Mesenchymal stem cell (in vitro differentiated cells and primary cell): ENCODE results near the gene BTG2.
"Not testable (repeated sequence)": the region's sequence is repeated elsewhere in the genome, so short reads cannot be mapped to it uniquely, and the experiment has no call there.

ENCODE experiments used
- DNase-seq: peaks from one replicate; pipeline ENCODE4 v3.0.0-alpha.2; 2013
- H2AFZ ChIP-seq: one replicate; pipeline ENCODE4 v1.6.1; 2013; ENCODE audit warnings: low read depth, mild to moderate bottlenecking, control low read depth, inconsistent platforms, low read length, moderate library complexity
- H2AK5ac ChIP-seq: 2 replicates; pipeline ENCODE4 v1.6.1; 2013; ENCODE audit warnings: low read length, moderate library complexity, mild to moderate bottlenecking, inconsistent platforms; ENCODE audit not compliant: severe bottlenecking
- H2BK120ac ChIP-seq: one replicate; pipeline ENCODE4 v1.6.1; 2013; ENCODE audit warnings: low read depth, mild to moderate bottlenecking, inconsistent platforms, low read length, moderate library complexity
- H2BK12ac ChIP-seq, 2 experiments: one replicate each; pipeline ENCODE4 v1.6.1; 2013; ENCODE audit warnings: inconsistent platforms in 2 of 2, low read length in 2 of 2, mild to moderate bottlenecking in 2 of 2, moderate library complexity in 2 of 2, control low read depth in 1 of 2
- H2BK15ac ChIP-seq: one replicate; pipeline ENCODE4 v1.6.1; 2013; ENCODE audit warnings: mild to moderate bottlenecking, low read depth, inconsistent platforms; ENCODE audit not compliant: poor library complexity, severe bottlenecking
- H2BK5ac ChIP-seq: 2 replicates; pipeline ENCODE4 v1.6.1; 2013; ENCODE audit warnings: low read depth, mild to moderate bottlenecking, low read length, control low read depth, inconsistent platforms; ENCODE audit not compliant: poor library complexity, severe bottlenecking
- H3K14ac ChIP-seq, 2 experiments: one replicate each; pipeline ENCODE4 v1.6.1; 2013; ENCODE audit warnings: inconsistent platforms in 2 of 2, low read length in 2 of 2, control low read depth in 1 of 2, mild to moderate bottlenecking in 1 of 2, moderate library complexity in 1 of 2
- H3K18ac ChIP-seq, 2 experiments: one replicate each; pipeline ENCODE4 v1.6.1; 2013; ENCODE audit warnings: inconsistent platforms in 2 of 2, low read length in 2 of 2, control low read depth in 1 of 2, low read depth in 1 of 2, mild to moderate bottlenecking in 1 of 2
- H3K23ac ChIP-seq, 2 experiments: one replicate each; pipeline ENCODE4 v1.6.1; 2013; ENCODE audit warnings: inconsistent platforms in 2 of 2, low read length in 2 of 2, mild to moderate bottlenecking in 2 of 2, moderate library complexity in 2 of 2, control low read depth in 1 of 2
- H3K27ac ChIP-seq: 2 replicates; pipeline ENCODE4 v1.5.1; 2013; ENCODE audit warnings: mild to moderate bottlenecking, moderate library complexity, low read length, control low read depth, inconsistent platforms; ENCODE audit not compliant: poor library complexity, severe bottlenecking
- H3K27me3 ChIP-seq, 2 experiments: 2 replicates each; pipeline versions ENCODE4 v1.6.1 to v1.7.0; 2013; ENCODE audit warnings: low read length in 2 of 2, mild to moderate bottlenecking in 2 of 2, moderate library complexity in 2 of 2, control low read depth in 1 of 2, inconsistent platforms in 1 of 2; ENCODE audit not compliant: control insufficient read depth in 1 of 2, insufficient read depth in 1 of 2
- H3K36me3 ChIP-seq, 2 experiments: 2 replicates each; pipeline versions ENCODE4 v1.6.1 to v1.7.0; 2013; ENCODE audit warnings: low read length in 2 of 2, control low read depth in 1 of 2, inconsistent platforms in 1 of 2, low read depth in 1 of 2, mild to moderate bottlenecking in 1 of 2; ENCODE audit not compliant: insufficient read depth in 2 of 2, control insufficient read depth in 1 of 2
- H3K4ac ChIP-seq, 2 experiments: one replicate each; pipeline ENCODE4 v1.6.1; 2013; ENCODE audit warnings: inconsistent platforms in 2 of 2, low read length in 2 of 2, mild to moderate bottlenecking in 2 of 2, moderate library complexity in 2 of 2, control low read depth in 1 of 2, low read depth in 1 of 2
- H3K4me1 ChIP-seq: 2 replicates; pipeline ENCODE4 v1.6.1; 2013; ENCODE audit warnings: low read depth, low read length, control low read depth; ENCODE audit not compliant: control insufficient read depth, insufficient read depth
- H3K4me2 ChIP-seq: 2 replicates; pipeline ENCODE4 v1.6.1; 2013; ENCODE audit warnings: low read length, mild to moderate bottlenecking, inconsistent platforms; ENCODE audit not compliant: poor library complexity, severe bottlenecking
- H3K4me3 ChIP-seq, 2 experiments: 2 replicates each; pipeline versions ENCODE4 v1.5.1 to v1.7.0; 2013; ENCODE audit warnings: low read length in 2 of 2, mild to moderate bottlenecking in 2 of 2, control low read depth in 1 of 2, low read depth in 1 of 2; ENCODE audit not compliant: insufficient read depth in 1 of 2
- H3K79me1 ChIP-seq: replicated peaks from 2 replicates; pipeline ENCODE4 v1.6.1; 2013; ENCODE audit warnings: mild to moderate bottlenecking, control low read depth, low read length, inconsistent platforms; ENCODE audit not compliant: poor library complexity, severe bottlenecking
- H3K9ac ChIP-seq: 2 replicates; pipeline ENCODE4 v1.7.0; 2013; ENCODE audit warnings: mild to moderate bottlenecking, low read length, moderate library complexity
- H3K9me3 ChIP-seq: 2 replicates; pipeline ENCODE4 v1.7.0; 2013; ENCODE audit warnings: mild to moderate bottlenecking, low read length; ENCODE audit not compliant: control insufficient read depth
- H4K8ac ChIP-seq: one replicate; pipeline ENCODE4 v1.6.1; 2013; ENCODE audit warnings: inconsistent platforms, mild to moderate bottlenecking, low read length, moderate library complexity
- H4K91ac ChIP-seq: one replicate; pipeline ENCODE4 v1.6.1; 2013; ENCODE audit warnings: mild to moderate bottlenecking, low read length, inconsistent platforms
- WGBS: methylation state at CpG from one replicate; pipeline ENCODE4 v1.1.7; 2013; ENCODE audit warnings: mixed read lengths; 5-methylcytosine and 5-hydroxymethylcytosine counted together

The BTG2 gene

GRCh38 chr1:203296460-203297073, 8.8 kb upstream of the BTG2 start:
- Histone ChIP-seq H2BK15ac (no peak overlapping the region), H2AK5ac (no peak overlapping the region), H3K4me2 (no peak overlapping the region), H2BK12ac (no peak overlapping the region), H2AFZ (no peak overlapping the region), H3K4me3 (no peak overlapping the region), H3K27ac (no peak overlapping the region), H3K4ac (no peak overlapping the region), H4K91ac (no peak overlapping the region), H4K8ac (no peak overlapping the region), H2BK5ac (no peak overlapping the region), H3K36me3 (no peaks in the 10 kb centered on the region), H3K4me1 (no peaks in the 10 kb centered on the region), H3K18ac (peak overlapping the region in 1 of 2 experiments; percentile 11), H3K9me3 (no peaks in the 10 kb centered on the region), H3K9ac (no peak overlapping the region), H2BK120ac (no peak overlapping the region), H3K79me1 (no peaks in the 10 kb centered on the region), H3K23ac (no peak overlapping the region), H3K27me3 (peaks cover 26 to 33% of the 10 kb centered on the region in 2 experiments), H3K14ac (no peak overlapping the region)
- DNase-seq = no peak
- WGBS = 87% methylated on average over 7 of the region's 7 CpGs

- Histone ChIP-seq H3K9ac (no peak overlapping the region), H4K8ac (no peak overlapping the region), H3K27ac (no peak overlapping the region), H2BK5ac (no peak overlapping the region), H3K4me1 (no peaks in the 10 kb centered on the region), H3K4me2 (no peak overlapping the region), H3K18ac (no peak overlapping the region), H2BK120ac (no peak overlapping the region), H2AFZ (no peak overlapping the region), H3K23ac (no peak overlapping the region), H3K4me3 (no peak overlapping the region), H3K79me1 (no peaks in the 10 kb centered on the region), H3K27me3 (peaks cover 25 to 35% of the 10 kb centered on the region in 2 experiments), H2BK15ac (no peak overlapping the region), H4K91ac (no peak overlapping the region), H2AK5ac (no peak overlapping the region), H3K14ac (no peak overlapping the region), H3K4ac (no peak overlapping the region), H3K36me3 (no peaks in the 10 kb centered on the region), H3K9me3 (no peaks in the 10 kb centered on the region), H2BK12ac (no peak overlapping the region)
- no peak for DNase-seq
- WGBS = 82% methylated on average over 4 of the region's 4 CpGs
Observed at GRCh38 chr1:203299169-203299568, 6.2 kb upstream of the BTG2 start.

GRCh38 chr1:203299719-203300429, 5.4 kb upstream of the BTG2 start:
- H3K4me3 ChIP-seq, H3K27ac ChIP-seq, H3K4me1 ChIP-seq, H2BK12ac ChIP-seq, DNase-seq, H3K36me3 ChIP-seq, H2BK120ac ChIP-seq, H2BK5ac ChIP-seq, H3K23ac ChIP-seq, H3K9ac ChIP-seq, H3K4ac ChIP-seq, H3K79me1 ChIP-seq, H2AFZ ChIP-seq, H2AK5ac ChIP-seq, H3K14ac ChIP-seq, H3K4me2 ChIP-seq, H4K91ac ChIP-seq, H3K9me3 ChIP-seq, H2BK15ac ChIP-seq, H3K18ac ChIP-seq, H4K8ac ChIP-seq: not testable (repeated sequence)
- WGBS = 82% methylated on average over 5 of the region's 8 CpGs
- H3K27me3 ChIP-seq = peaks cover 25 to 35% of the 10 kb centered on the region in 2 experiments

GRCh38 chr1:203300441-203301330, 4.6 kb upstream of the BTG2 start:
- DNase-seq = no peak
- H4K8ac ChIP-seq = no peak overlapping the region
- no peak overlapping the region for H3K4me3 ChIP-seq
- no peak overlapping the region for H2AFZ ChIP-seq
- H3K23ac ChIP-seq = no peak overlapping the region
- H3K4me1 ChIP-seq = peaks cover 3% of the 10 kb centered on the region
- H3K27me3 ChIP-seq = peaks cover 25 to 31% of the 10 kb centered on the region in 2 experiments
- H2BK12ac ChIP-seq = no peak overlapping the region
- H3K14ac ChIP-seq = no peak overlapping the region
- H4K91ac ChIP-seq = no peak overlapping the region
- H3K36me3 ChIP-seq = no peaks in the 10 kb centered on the region
- H3K18ac ChIP-seq = no peak overlapping the region
- no peak overlapping the region for H2BK15ac ChIP-seq
- no peak overlapping the region for H3K27ac ChIP-seq
- no peak overlapping the region for H3K9ac ChIP-seq
- H2AK5ac ChIP-seq = no peak overlapping the region
- no peaks in the 10 kb centered on the region for H3K9me3 ChIP-seq
- no peak overlapping the region for H3K4me2 ChIP-seq
- 73% methylated on average over 11 of the region's 11 CpGs for WGBS
- no peak overlapping the region for H2BK5ac ChIP-seq
- H3K79me1 ChIP-seq = no peaks in the 10 kb centered on the region
- H2BK120ac ChIP-seq = no peak overlapping the region
- no peak overlapping the region for H3K4ac ChIP-seq
